Tibial nerve (tissue), 3 donors: Measurements from ENCODE around the gene SLC25A27.

Source experiments
- CTCF ChIP-seq, 5 experiments: fragments of 200-600 bp in 3 of 5; fragments of 450-650 bp in 2 of 5; sonication (generic) in 3 of 5; IDR thresholded peaks; one replicate each; pipeline ENCODE4 v1.5.1; 2016 to 2019; ENCODE audit warnings: antibody characterized with exemption in 5 of 5, mild to moderate bottlenecking in 3 of 5, moderate library complexity in 2 of 5
- POLR2A ChIP-seq, 2 donors: fragments of 450-650 bp; IDR thresholded peaks; one replicate each; pipeline ENCODE4 v1.6.1; 2017; ENCODE audit warnings: antibody characterized with exemption in 2 of 2, mild to moderate bottlenecking in 2 of 2, moderate library complexity in 2 of 2

GRCh38 chr6:46635462-46635861 lies 17.3 kb upstream of the SLC25A27 start:
- TF ChIP-seq CTCF (IDR thresholded peaks at IDR 0.05), result no peak
- TF ChIP-seq POLR2A (IDR thresholded peaks at IDR 0.05), result no peak
